Ureter (tissue), 1 donor: ENCODE results near the gene SLC9A6. TPM values are rescaled to one million over a fixed set of nuclear protein-coding genes. Genes with fewer than 3 reads are reported as not detected.
"Not testable (repeated sequence)": the region's sequence is repeated elsewhere in the genome, so short reads cannot be mapped to it uniquely, and the experiment has no call there.

Experiments used
- DNase-seq: peaks from one replicate; pipeline ENCODE4 v3.0.0-alpha.2; 2020; ENCODE audit warnings: low spot score
- total RNA-seq: library from RNA; stranded (reverse); gene quantifications from one replicate; pipeline ENCODE4 v1.2.4, GENCODE V29; 2023
- donor health status: DM: yes; HTN: yes; CAD: no.

SLC9A6 gene
- total RNA-seq, 1 donor from 2014 or later = 12.9 TPM

GRCh38 chrX:136063340-136064079 is 78.3 kb downstream of the SLC9A6 start:
- DNase-seq = no peak

GRCh38 chrX:136064661-136065043 is 79.4 kb downstream of the SLC9A6 start:
- DNase-seq = no peak

DNA sequence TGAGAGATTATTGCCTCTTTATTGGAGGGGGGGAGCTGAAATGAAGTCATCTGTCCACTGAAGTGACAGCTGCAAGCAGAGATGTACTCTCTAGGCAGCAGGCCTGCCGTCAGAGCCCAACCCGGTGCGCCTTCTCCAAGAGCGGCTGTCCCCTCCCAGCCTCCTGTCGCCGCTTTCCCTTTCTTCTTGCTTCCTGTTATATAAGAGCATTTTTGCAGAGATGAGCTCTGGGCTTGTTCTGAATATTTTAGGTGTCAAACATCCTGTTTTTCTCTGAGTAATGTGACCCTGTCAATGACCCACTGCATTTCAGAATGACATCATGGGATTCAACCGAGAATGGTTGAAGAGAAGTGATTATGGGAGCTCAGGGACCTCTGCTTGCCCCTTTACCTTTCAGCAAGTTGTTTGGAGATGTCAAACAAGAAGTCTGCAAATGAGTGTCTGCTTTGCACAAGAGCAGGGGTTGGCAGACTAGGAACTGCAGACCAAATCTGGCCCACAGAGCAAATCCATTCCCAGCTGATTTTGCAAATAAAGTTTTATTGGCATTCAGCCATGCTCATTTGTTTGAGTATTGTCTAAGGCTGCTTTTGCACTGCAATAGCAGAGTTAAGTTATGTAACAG is 79.9 kb downstream of the SLC9A6 start:
- DNase-seq = no peak

DNA sequence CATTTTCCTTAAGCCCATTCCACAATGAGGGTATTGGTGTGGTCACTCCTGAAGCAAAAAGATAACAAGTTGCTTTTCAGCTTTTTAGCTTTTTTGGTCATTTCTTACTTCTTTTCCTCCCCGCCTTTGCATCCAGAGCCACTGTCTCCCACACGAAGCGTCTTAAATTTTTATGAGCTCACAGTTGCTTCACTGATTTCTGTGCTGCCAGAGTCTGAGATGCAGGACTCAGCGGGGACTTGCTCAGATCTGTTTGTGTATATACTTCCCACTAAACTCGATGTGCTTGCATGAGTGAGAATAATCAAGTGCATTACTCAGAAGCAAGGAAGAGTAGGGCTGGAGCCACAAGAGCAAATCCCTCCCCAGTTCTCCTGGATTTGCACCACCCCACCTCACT is 81.9 kb downstream of the SLC9A6 start:
- DNase-seq = no peak

- no peak for DNase-seq
Observed at GRCh38 chrX:136067966-136068365, 82.7 kb downstream of the SLC9A6 start.

DNA sequence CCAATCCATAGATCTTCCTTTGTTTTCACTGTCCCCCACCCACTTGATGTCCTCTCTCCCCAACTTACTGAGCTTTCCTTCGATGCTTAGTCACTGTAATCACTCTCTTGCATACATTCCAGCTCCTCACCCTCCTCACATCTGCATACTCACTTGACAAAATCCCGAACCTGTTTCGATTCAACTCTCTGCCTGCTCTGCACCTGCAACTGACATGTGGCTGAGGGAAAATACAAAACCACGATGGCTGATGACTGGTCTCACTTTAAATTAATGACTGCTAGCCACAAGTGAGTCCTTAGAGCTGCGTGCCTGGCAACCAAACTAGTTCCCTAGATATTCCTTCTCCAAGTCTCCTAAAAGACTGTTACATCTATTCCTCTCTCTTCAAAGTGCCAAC is 91.7 kb downstream of the SLC9A6 start:
- DNase-seq = no peak

DNA sequence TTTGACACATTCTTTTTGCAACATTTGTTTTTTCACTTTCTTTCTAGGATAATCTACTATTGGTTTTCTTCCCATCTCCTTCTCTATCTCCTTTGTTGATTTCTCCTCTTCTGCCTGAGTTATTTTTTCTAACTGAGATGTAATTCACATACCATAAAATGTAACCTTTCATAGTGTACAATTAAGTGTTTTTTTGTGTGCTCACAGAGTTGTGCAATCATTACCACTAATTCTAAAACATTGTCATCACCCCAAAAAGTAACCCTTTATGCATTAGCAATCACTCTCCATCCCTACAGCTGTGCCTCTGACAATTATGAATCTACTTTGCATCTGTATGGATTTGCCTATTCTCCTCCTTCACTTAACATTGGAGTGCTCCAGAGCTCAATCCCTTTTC is 95.5 kb downstream of the SLC9A6 start:
- DNase-seq = no peak

DNA sequence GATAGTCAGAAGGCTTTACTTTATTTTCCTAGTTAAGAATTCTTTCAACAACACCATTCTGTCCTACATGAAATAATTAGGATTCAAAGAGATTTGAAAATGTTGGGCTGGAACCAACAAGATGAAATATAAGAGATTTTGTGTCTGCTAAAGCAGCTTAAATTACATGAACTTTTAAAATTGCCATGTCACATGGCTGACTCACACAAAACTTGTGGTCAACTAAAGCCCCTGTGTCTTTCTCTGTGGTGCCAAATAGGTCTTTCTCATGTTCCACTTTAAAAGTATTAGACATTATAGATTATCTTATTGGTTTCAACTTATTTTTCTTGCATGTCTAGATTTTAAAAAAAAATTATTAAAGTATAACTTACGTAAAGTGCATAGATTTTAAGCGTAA is 101.3 kb downstream of the SLC9A6 start:
- no peak for DNase-seq

- DNase-seq = not testable (repeated sequence)
Observed at GRCh38 chrX:136091898-136092297, 106.7 kb downstream of the SLC9A6 start.

GRCh38 chrX:136094962-136095361 is 109.7 kb downstream of the SLC9A6 start:
- DNase-seq = no peak

Other genes with a start within 250 kb of the SLC9A6 start
- gene CT45A3, start 217.2 kb upstream of the SLC9A6 start, total RNA-seq = not detected
- not detected for gene CT45A5, start 199.9 kb upstream of the SLC9A6 start, total RNA-seq
- not detected for gene CT45A6, start 182.6 kb upstream of the SLC9A6 start, total RNA-seq
- gene CT45A2, start 165.4 kb upstream of the SLC9A6 start, total RNA-seq = not detected
- gene CT45A7, start 148.2 kb upstream of the SLC9A6 start, total RNA-seq = not detected
- not detected for gene CT45A8, start 130.9 kb upstream of the SLC9A6 start, total RNA-seq
- gene CT45A9, start 113.6 kb upstream of the SLC9A6 start, total RNA-seq = not detected
- not detected for gene CT45A10, start 92.0 kb upstream of the SLC9A6 start, total RNA-seq
- gene SAGE1, start 91.7 kb upstream of the SLC9A6 start, total RNA-seq = not detected
- gene MMGT1, start 11.4 kb upstream of the SLC9A6 start, total RNA-seq = 25.0 TPM
- 248 TPM for gene FHL1, start 162.1 kb downstream of the SLC9A6 start, total RNA-seq